Omental fat pad (tissue), 4 donors: ENCODE results near the gene KPNA1. TPM values are rescaled to one million over a fixed set of nuclear protein-coding genes. Genes with fewer than 3 reads are reported as not detected.
A peak's percentile ranks its signal among the peaks of the same experiment; 100 is the strongest.

Experiments
- ATAC-seq: fragments of 150-250 bp; one replicate; pipeline ENCODE4 v1.9.1; 2016; ENCODE audit warnings: mild to moderate bottlenecking, moderate library complexity; ENCODE audit not compliant: low FRiP score
- DNase-seq: peaks from one replicate; pipeline ENCODE4 v3.0.0-alpha.2; 2019; ENCODE audit warnings: low spot score
- total RNA-seq, 4 donors: library from RNA; depleted of rRNA; stranded (reverse); fragments of >200 nt; gene quantifications; one replicate each; pipeline ENCODE4 v1.1.0, GENCODE V29; 2016
- TF ChIP-seq, protein P1 (sequence below), 3 donors: fragments of 450-650 bp; IDR thresholded peaks; one replicate each; pipeline ENCODE4 v1.5.1; 2016 to 2017; ENCODE audit warnings: antibody characterized with exemption in 3 of 3, mild to moderate bottlenecking in 3 of 3, moderate library complexity in 2 of 3

Gene KPNA1
- total RNA-seq, 4 donors from 2014 or later = 31.1 to 60.8 (median 46.7) TPM

DNA sequence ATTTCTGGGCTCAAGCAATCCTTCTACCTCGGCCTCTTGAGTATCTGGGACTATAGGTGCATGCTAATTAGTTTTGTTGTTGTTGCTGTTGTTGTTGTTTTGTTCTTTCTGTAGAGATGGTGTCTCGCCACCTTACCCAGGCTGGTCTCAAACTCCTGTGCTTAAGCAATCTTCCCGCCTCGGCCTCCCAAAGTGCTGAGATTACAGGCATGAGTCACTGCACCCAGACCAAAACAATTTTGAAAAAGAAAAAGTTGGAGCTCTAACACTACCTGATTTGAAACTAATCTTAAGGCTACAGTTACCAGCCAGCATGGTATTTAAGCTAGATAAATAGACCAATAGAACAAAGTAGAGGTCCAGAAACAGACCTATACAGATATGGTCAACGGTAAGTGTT lies 29.8 kb downstream of the KPNA1 start:
- TF ChIP-seq, protein P1, sequence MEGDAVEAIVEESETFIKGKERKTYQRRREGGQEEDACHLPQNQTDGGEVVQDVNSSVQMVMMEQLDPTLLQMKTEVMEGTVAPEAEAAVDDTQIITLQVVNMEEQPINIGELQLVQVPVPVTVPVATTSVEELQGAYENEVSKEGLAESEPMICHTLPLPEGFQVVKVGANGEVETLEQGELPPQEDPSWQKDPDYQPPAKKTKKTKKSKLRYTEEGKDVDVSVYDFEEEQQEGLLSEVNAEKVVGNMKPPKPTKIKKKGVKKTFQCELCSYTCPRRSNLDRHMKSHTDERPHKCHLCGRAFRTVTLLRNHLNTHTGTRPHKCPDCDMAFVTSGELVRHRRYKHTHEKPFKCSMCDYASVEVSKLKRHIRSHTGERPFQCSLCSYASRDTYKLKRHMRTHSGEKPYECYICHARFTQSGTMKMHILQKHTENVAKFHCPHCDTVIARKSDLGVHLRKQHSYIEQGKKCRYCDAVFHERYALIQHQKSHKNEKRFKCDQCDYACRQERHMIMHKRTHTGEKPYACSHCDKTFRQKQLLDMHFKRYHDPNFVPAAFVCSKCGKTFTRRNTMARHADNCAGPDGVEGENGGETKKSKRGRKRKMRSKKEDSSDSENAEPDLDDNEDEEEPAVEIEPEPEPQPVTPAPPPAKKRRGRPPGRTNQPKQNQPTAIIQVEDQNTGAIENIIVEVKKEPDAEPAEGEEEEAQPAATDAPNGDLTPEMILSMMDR (IDR thresholded peaks at IDR 0.05) = no peak
- no peak for DNase-seq
- peak; percentile 68 for ATAC-seq

DNA sequence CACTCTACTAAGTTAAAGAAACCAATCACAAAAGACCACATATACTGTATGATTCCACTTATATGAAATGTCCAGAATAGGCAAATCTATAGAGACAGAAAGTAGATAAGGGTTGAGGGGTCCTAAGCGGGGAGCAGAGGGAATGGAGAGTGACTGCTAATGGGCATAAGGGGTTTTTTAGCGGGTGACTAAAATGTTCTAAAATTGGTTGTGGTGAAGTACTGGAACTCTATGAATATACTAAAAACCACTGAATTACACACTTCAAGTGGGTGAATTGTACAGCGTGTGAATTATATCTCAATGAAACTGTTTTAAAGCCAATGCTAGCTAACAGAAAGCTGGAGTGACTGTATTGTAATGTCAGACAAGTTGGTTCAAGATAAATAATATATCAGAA lies 33.3 kb downstream of the KPNA1 start:
- DNase-seq (no peak), ATAC-seq (no peak)
- TF ChIP-seq, protein P1 (IDR thresholded peaks at IDR 0.05) = no peak

DNA sequence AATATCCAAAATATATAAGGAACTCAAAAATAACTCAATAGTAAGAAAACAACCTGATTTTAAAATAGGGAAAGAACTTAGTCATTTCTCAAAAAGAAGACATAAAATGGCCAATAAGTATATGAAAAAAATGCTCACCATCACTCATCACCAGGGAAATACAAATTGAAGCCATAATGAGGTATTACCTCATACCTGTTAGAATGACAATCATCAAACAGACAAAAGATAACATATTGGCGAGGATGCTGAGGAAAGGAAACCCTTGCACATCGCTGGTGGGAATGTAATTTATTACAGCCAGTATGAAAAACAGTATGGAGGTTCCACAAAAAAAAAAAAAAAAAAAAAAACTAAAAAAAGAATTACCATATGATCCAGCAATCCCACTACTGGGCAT lies 38.2 kb downstream of the KPNA1 start:
- DNase-seq (no peak), ATAC-seq (no peak)
- TF ChIP-seq, protein P1 (IDR thresholded peaks at IDR 0.05) = no peak

DNA sequence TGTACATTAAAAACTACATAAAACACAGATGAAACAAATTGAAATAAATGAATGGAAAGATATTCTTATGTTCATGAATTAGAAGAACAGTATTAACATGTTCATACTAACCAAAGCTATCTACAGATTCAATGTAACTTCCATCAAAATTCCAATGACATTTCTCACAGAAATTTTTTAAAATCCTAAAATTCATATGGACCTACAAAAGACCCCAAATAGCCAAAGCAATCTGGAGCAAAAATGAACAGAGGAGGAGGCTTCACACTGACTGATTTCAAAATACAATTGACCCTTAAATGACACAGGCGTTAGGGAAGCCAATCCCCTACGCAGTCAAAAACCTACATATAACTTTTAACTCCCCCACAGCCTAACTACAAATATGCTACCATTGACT lies 39.4 kb downstream of the KPNA1 start:
- DNase-seq (no peak), ATAC-seq (no peak)
- TF ChIP-seq, protein P1 (IDR thresholded peaks at IDR 0.05) = no peak

DNA sequence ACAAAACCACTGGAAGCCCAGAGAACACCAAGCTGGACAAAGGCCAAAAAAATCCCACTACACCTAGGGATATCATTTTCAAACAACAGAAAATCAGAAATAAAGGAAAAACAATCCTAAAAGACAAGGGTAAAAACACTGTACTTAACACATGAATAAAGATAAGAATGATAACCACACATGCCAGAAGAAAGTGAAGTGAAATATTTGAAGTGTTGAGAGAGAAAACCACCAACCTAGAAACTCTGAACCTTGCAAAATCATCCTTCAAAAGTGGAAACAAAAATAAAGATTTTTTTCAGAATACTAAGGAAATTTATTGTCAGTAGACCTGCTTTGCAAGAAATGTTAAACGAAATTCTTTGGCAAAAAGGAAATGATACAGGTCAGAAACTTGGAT lies 45.1 kb downstream of the KPNA1 start:
- TF ChIP-seq, protein P1 (IDR thresholded peaks at IDR 0.05) = no peak
- no peak for ATAC-seq
- DNase-seq = no peak

DNA sequence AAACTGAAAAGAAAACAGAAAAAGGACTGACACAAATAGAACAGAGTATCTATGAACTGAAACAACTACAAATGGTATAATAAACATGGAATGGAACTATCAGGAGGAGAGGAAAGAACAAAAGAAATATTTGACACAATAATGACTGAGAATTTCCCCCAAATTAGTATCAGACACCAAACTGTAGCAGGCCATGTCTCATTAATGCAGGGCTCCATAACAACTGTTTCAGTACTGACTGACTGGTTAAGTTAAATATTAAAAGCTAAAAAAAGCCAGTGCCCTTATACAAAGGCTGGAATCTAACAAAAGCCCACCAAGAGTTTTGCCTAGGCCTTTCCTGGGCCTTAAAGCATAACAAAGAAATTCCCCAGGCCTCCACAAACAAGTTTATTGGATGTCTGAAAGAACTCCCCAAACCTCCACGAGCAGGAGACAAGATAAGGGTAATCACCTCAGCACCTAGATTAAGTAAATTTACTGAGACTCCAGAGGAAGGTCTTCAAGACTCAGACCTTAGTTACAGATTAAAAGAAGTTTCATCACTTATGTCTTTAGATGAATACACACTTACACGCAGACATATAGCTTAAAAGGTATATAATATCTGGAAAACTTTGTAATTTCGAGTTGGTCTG lies 45.7 kb downstream of the KPNA1 start:
- ATAC-seq (no peak), DNase-seq (no peak)

More for the DNA sequence above, 45.7 kb downstream of the KPNA1 start:
- TF ChIP-seq, protein P1 (IDR thresholded peaks at IDR 0.05) = no peak
